SU-DHL-6 (cell line): Measurements from ENCODE around the gene CRYBG1.

Experiments
- H2AFZ ChIP-seq: fragments of 200-600 bp; sonication (generic); 2 replicates; pipeline ENCODE4 v1.6.1; 2014; ENCODE audit warnings: low read depth, mild to moderate bottlenecking, moderate library complexity, mixed read lengths, antibody characterized with exemption, low read length; ENCODE audit not compliant: severe bottlenecking
- H3F3A ChIP-seq: fragments of 200-600 bp; shearing (Covaris generic); 2 replicates; pipeline ENCODE4 v1.6.0; 2016; ENCODE audit warnings: antibody characterized with exemption, mild to moderate bottlenecking; ENCODE audit not compliant: insufficient read depth
- H3K27ac ChIP-seq: fragments of 200-600 bp; sonication (generic); 2 replicates; pipeline ENCODE4 v1.5.1; 2016; ENCODE audit warnings: low read depth, mild to moderate bottlenecking, low read length, moderate library complexity, mixed read lengths
- H3K27me3 ChIP-seq: fragments of 200-600 bp; sonication (generic), shearing (Covaris generic); 2 replicates; pipeline ENCODE4 v1.6.0; 2014; ENCODE audit warnings: mild to moderate bottlenecking, low read length
- H3K36me3 ChIP-seq: fragments of 200-600 bp; sonication (generic); 2 replicates; pipeline ENCODE4 v1.6.1; 2014; ENCODE audit warnings: mild to moderate bottlenecking, low read length, mixed read lengths
- H3K4me2 ChIP-seq: fragments of 300-600, 200-600 bp; shearing (Covaris generic), sonication (generic); 2 replicates; pipeline ENCODE4 v1.6.0; 2014; ENCODE audit warnings: low read length, low read depth, mild to moderate bottlenecking; ENCODE audit not compliant: poor library complexity, severe bottlenecking
- H3K4me3 ChIP-seq: fragments of 200-600 bp; sonication (generic); 2 replicates; pipeline ENCODE4 v1.5.1; 2014; ENCODE audit warnings: antibody characterized with exemption, low read length, mild to moderate bottlenecking, mixed read lengths; ENCODE audit not compliant: insufficient read depth, poor library complexity, severe bottlenecking
- H3K79me2 ChIP-seq: fragments of 200-600 bp; sonication (generic); 2 replicates; pipeline ENCODE4 v1.6.1; 2014; ENCODE audit warnings: mild to moderate bottlenecking, low read length, moderate library complexity; ENCODE audit not compliant: insufficient read depth
- H3K9ac ChIP-seq: fragments of 200-600 bp; sonication (generic); 2 replicates; pipeline ENCODE4 v1.7.0; 2014; ENCODE audit warnings: mild to moderate bottlenecking, low read length
- H3K9me2 ChIP-seq: fragments of 200-600 bp; sonication (generic); replicated peaks from 2 replicates; pipeline ENCODE4 v1.6.1; 2014; ENCODE audit warnings: low read length; ENCODE audit not compliant: insufficient read depth
- H3K9me3 ChIP-seq: fragments of 200-600 bp; sonication (generic); 2 replicates; pipeline ENCODE4 v1.6.1; 2014; ENCODE audit warnings: low read length, mixed read lengths; ENCODE audit not compliant: insufficient read depth
- H4K20me1 ChIP-seq: fragments of 200-600 bp; sonication (generic); 2 replicates; pipeline ENCODE4 v1.6.1; 2014; ENCODE audit warnings: low read depth, mild to moderate bottlenecking, antibody characterized with exemption, low read length, moderate library complexity, mixed read lengths
- EZH2phosphoT487 ChIP-seq: fragments of 200-600 bp; sonication (generic), shearing (Covaris generic); conservative IDR thresholded peaks from 2 replicates; pipeline ENCODE4 v1.6.1; 2018; ENCODE audit warnings: mild to moderate bottlenecking, antibody characterized with exemption, low read length, moderate library complexity, mixed read lengths
- TF ChIP-seq, protein P1 (sequence below): fragments of 200-600 bp; sonication (generic); IDR thresholded peaks from one replicate; pipeline ENCODE4 v1.5.1; 2017; ENCODE audit warnings: antibody characterized with exemption, mild to moderate bottlenecking, low read length, moderate library complexity; ENCODE audit not compliant: insufficient read depth, poor library complexity, severe bottlenecking

The CRYBG1 gene

GRCh38 chr6:106421496-106421895, 61.0 kb downstream of the CRYBG1 start:
- TF ChIP-seq EZH2phosphoT487 = no peak
- TF ChIP-seq, protein P1, sequence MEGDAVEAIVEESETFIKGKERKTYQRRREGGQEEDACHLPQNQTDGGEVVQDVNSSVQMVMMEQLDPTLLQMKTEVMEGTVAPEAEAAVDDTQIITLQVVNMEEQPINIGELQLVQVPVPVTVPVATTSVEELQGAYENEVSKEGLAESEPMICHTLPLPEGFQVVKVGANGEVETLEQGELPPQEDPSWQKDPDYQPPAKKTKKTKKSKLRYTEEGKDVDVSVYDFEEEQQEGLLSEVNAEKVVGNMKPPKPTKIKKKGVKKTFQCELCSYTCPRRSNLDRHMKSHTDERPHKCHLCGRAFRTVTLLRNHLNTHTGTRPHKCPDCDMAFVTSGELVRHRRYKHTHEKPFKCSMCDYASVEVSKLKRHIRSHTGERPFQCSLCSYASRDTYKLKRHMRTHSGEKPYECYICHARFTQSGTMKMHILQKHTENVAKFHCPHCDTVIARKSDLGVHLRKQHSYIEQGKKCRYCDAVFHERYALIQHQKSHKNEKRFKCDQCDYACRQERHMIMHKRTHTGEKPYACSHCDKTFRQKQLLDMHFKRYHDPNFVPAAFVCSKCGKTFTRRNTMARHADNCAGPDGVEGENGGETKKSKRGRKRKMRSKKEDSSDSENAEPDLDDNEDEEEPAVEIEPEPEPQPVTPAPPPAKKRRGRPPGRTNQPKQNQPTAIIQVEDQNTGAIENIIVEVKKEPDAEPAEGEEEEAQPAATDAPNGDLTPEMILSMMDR = no peak
- H2AFZ ChIP-seq = no peak overlapping the region
- no peaks in the 10 kb centered on the region for H4K20me1 ChIP-seq
- no peaks in the 10 kb centered on the region for H3K79me2 ChIP-seq
- H3K9ac ChIP-seq = no peak overlapping the region
- H3F3A ChIP-seq = no peaks in the 10 kb centered on the region
- no peaks in the 10 kb centered on the region for H3K9me2 ChIP-seq
- no peaks in the 10 kb centered on the region for H3K36me3 ChIP-seq
- no peak overlapping the region for H3K4me2 ChIP-seq
- no peak overlapping the region for H3K27ac ChIP-seq
- no peak overlapping the region for H3K4me3 ChIP-seq
- no peaks in the 10 kb centered on the region for H3K27me3 ChIP-seq
- no peaks in the 10 kb centered on the region for H3K9me3 ChIP-seq

GRCh38 chr6:106422534-106422933, 62.0 kb downstream of the CRYBG1 start:
- Histone ChIP-seq H2AFZ (no peak overlapping the region), H3K9me3 (no peaks in the 10 kb centered on the region), H3K79me2 (no peaks in the 10 kb centered on the region), H3K9ac (no peak overlapping the region), H3K27me3 (no peaks in the 10 kb centered on the region), H4K20me1 (no peaks in the 10 kb centered on the region), H3F3A (no peaks in the 10 kb centered on the region), H3K27ac (no peak overlapping the region), H3K36me3 (no peaks in the 10 kb centered on the region), H3K4me3 (no peak overlapping the region), H3K9me2 (no peaks in the 10 kb centered on the region), H3K4me2 (no peak overlapping the region)
- TF ChIP-seq, protein P1 = no peak
- TF ChIP-seq EZH2phosphoT487 = no peak

DNA sequence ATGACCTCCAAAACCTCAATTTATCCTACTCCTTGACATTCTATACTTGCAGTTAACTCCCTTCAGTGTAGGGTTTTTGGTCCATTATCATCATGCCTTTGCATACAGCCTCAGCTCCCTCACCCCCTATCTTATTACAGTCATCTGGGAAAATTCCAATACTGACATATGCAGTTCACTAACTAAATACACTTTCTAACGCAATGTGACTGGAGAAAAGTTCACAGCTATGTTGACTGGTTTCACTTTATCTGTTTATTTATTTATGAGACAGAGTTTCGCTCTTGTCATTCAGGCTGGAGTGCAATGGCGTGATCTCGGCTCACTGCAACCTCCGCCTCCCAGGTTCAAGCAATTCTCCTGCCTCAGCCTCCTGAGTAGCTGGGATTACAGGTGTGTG, 64.9 kb downstream of the CRYBG1 start:
- Histone ChIP-seq H3K27ac (no peak overlapping the region), H4K20me1 (no peaks in the 10 kb centered on the region), H3K4me2 (no peak overlapping the region), H3K9me2 (no peaks in the 10 kb centered on the region), H3K9me3 (no peaks in the 10 kb centered on the region), H3K36me3 (no peaks in the 10 kb centered on the region), H2AFZ (no peak overlapping the region), H3K4me3 (no peak overlapping the region), H3K27me3 (no peaks in the 10 kb centered on the region), H3K9ac (no peak overlapping the region), H3K79me2 (no peaks in the 10 kb centered on the region), H3F3A (no peaks in the 10 kb centered on the region)
- TF ChIP-seq EZH2phosphoT487 = no peak
- TF ChIP-seq, protein P1 = no peak
